Measurements from ENCODE around the gene CYYR1. TPM values are rescaled to one million over a fixed set of nuclear protein-coding genes. Genes with fewer than 3 reads are reported as not detected.

The CYYR1 gene
- polyA plus RNA-seq, 3 donors, result 0.16 to 0.30 TPM; not detected in 1

- H3K79me2 ChIP-seq (ENCODE audit: insufficient read depth, low read length), result no peaks in the 10 kb centered on the region
- H4K20me1 ChIP-seq (ENCODE audit: insufficient read depth, low read length), result no peaks in the 10 kb centered on the region
- H3K36me3 Mint-ChIP-seq, result no peaks in the 10 kb centered on the region
- H3K27ac ChIP-seq (ENCODE audit: low read depth in 1 of 2, low read length in 2 of 2), result no peak overlapping the region
- no peaks in the 10 kb centered on the region for H3K4me1 Mint-ChIP-seq
- TF ChIP-seq CTCF (IDR thresholded peaks at IDR 0.05), result no peak
- no peak overlapping the region for H3K27ac Mint-ChIP-seq
- intact Hi-C loops (cut with micrococcal nuclease), result no loop called here
- peaks cover 0 to 1% (median 0%) of the 10 kb centered on the region in 3 donors for H3K27me3 Mint-ChIP-seq (ENCODE audit: low read depth in 3 of 3)
- H3K4me2 ChIP-seq (replicated peaks; ENCODE audit: extremely low read depth, low read length, poor library complexity, severe bottlenecking), result no peak overlapping the region
- WGBS (ENCODE audit: insufficient coverage), result no CpG with 5 or more reads among the region's 1 CpG
- no peak overlapping the region for H3K4me3 Mint-ChIP-seq
- H3K9me3 ChIP-seq (replicated peaks in 1 of 2; ENCODE audit: control insufficient read depth in 1 of 2, insufficient read depth in 1 of 2, low read length in 2 of 2), result no peaks in the 10 kb centered on the region
- H3K27me3 ChIP-seq (ENCODE audit: control insufficient read depth in 2 of 2, insufficient read depth in 2 of 2, low read length in 2 of 2), result no peaks in the 10 kb centered on the region
- H3K9ac ChIP-seq (ENCODE audit: insufficient read depth, low read length, poor library complexity, severe bottlenecking), result no peak overlapping the region
- H3K9me3 Mint-ChIP-seq, result peaks cover 0 to 10% (median 4%) of the 10 kb centered on the region in 7 donors
- H3K4me1 ChIP-seq (ENCODE audit: control insufficient read depth in 1 of 2, insufficient read depth in 2 of 2, low read length in 2 of 2), result no peaks in the 10 kb centered on the region
- no peak overlapping the region for H2AFZ ChIP-seq (ENCODE audit: insufficient read depth, low read depth, low read length, poor library complexity, severe bottlenecking)
- DNase-seq, result no peak
- H3K4me3 ChIP-seq (replicated peaks in 1 of 3; ENCODE audit: low read depth in 2 of 3, low read length in 3 of 3), result no peak overlapping the region
- H3K36me3 ChIP-seq (replicated peaks in 1 of 2; ENCODE audit: control insufficient read depth in 1 of 2, insufficient read depth in 2 of 2, low read length in 2 of 2), result no peaks in the 10 kb centered on the region
These were observed 127.6 kb downstream of the CYYR1 start for GRCh38 chr21:26445440-26445839.

GRCh38 chr21:26444646-26445045 lies 128.4 kb downstream of the CYYR1 start:
- Mint-ChIP-seq H3K27me3 (ENCODE audit: low read depth in 3 of 3) (peaks cover 0 to 1% (median 0%) of the 10 kb centered on the region in 3 donors), H3K4me1 (no peaks in the 10 kb centered on the region), H3K36me3 (no peaks in the 10 kb centered on the region), H3K4me3 (no peak overlapping the region), H3K27ac (no peak overlapping the region), H3K9me3 (peaks cover 0 to 11% (median 4%) of the 10 kb centered on the region in 7 donors)
- no peak overlapping the region for H3K27ac ChIP-seq (ENCODE audit: low read depth in 1 of 2, low read length in 2 of 2)
- no peak for DNase-seq
- no peaks in the 10 kb centered on the region for H3K4me1 ChIP-seq (ENCODE audit: control insufficient read depth in 1 of 2, insufficient read depth in 2 of 2, low read length in 2 of 2)
- no peaks in the 10 kb centered on the region for H3K9me3 ChIP-seq (replicated peaks in 1 of 2; ENCODE audit: control insufficient read depth in 1 of 2, insufficient read depth in 1 of 2, low read length in 2 of 2)
- intact Hi-C loops (cut with micrococcal nuclease), result no loop called here
- no peaks in the 10 kb centered on the region for H3K36me3 ChIP-seq (replicated peaks in 1 of 2; ENCODE audit: control insufficient read depth in 1 of 2, insufficient read depth in 2 of 2, low read length in 2 of 2)
- H3K4me3 ChIP-seq (replicated peaks in 1 of 3; ENCODE audit: low read depth in 2 of 3, low read length in 3 of 3), result no peak overlapping the region
- no peak overlapping the region for H3K4me2 ChIP-seq (replicated peaks; ENCODE audit: extremely low read depth, low read length, poor library complexity, severe bottlenecking)
- H3K79me2 ChIP-seq (ENCODE audit: insufficient read depth, low read length), result no peaks in the 10 kb centered on the region
- H3K9ac ChIP-seq (ENCODE audit: insufficient read depth, low read length, poor library complexity, severe bottlenecking), result no peak overlapping the region
- no peaks in the 10 kb centered on the region for H3K27me3 ChIP-seq (ENCODE audit: control insufficient read depth in 2 of 2, insufficient read depth in 2 of 2, low read length in 2 of 2)
- no peaks in the 10 kb centered on the region for H4K20me1 ChIP-seq (ENCODE audit: insufficient read depth, low read length)
- WGBS (ENCODE audit: insufficient coverage), result 100% methylated on average over 1 of the region's 1 CpG
- H2AFZ ChIP-seq (ENCODE audit: insufficient read depth, low read depth, low read length, poor library complexity, severe bottlenecking), result no peak overlapping the region
- no peak for TF ChIP-seq CTCF (IDR thresholded peaks at IDR 0.05)
